HG03159 (cell line): ENCODE results near the gene NUTM2D.
"Not testable (repeated sequence)": the region's sequence is repeated elsewhere in the genome, so short reads cannot be mapped to it uniquely, and the experiment has no call there.

ENCODE experiments used
- ATAC-seq: cut with Tn5 transposase; IDR thresholded peaks from one replicate; pipeline ENCODE4 v1.9.1; 2021; ENCODE audit warnings: mild to moderate bottlenecking, moderate library complexity; ENCODE audit not compliant: unreplicated experiment

Gene NUTM2D

GRCh38 chr10:87374091-87374490 lies 16.5 kb downstream of the NUTM2D start:
- not testable (repeated sequence) for ATAC-seq

GRCh38 chr10:87379115-87379514 lies 21.6 kb downstream of the NUTM2D start:
- not testable (repeated sequence) for ATAC-seq

- ATAC-seq = not testable (repeated sequence)
These were observed 25.8 kb downstream of the NUTM2D start for GRCh38 chr10:87383149-87383857.

GRCh38 chr10:87384283-87384682 lies 26.7 kb downstream of the NUTM2D start:
- not testable (repeated sequence) for ATAC-seq

GRCh38 chr10:87385762-87386360 lies 28.3 kb downstream of the NUTM2D start:
- not testable (repeated sequence) for ATAC-seq

- not testable (repeated sequence) for ATAC-seq
These were observed 33.8 kb downstream of the NUTM2D start for GRCh38 chr10:87391360-87391759.

- not testable (repeated sequence) for ATAC-seq
These were observed 38.7 kb downstream of the NUTM2D start for GRCh38 chr10:87396206-87396605.

- ATAC-seq = not testable (repeated sequence)
These were observed 40.9 kb downstream of the NUTM2D start for GRCh38 chr10:87398436-87398835.

GRCh38 chr10:87407516-87408467 lies 50.2 kb downstream of the NUTM2D start:
- not testable (repeated sequence) for ATAC-seq

- ATAC-seq = not testable (repeated sequence)
These were observed 56.4 kb downstream of the NUTM2D start for GRCh38 chr10:87413921-87414320.
